Liver (tissue), 9 donors: ENCODE measurements around the gene DDN. TPM values are rescaled to one million over a fixed set of nuclear protein-coding genes. Genes with fewer than 3 reads are reported as not detected.

Source experiments
- DNase-seq: peaks from one replicate; pipeline ENCODE4 v3.0.0-alpha.2; 2017; ENCODE audit warnings: low spot score
- H3K27ac ChIP-seq, 2 donors: one replicate each; pipeline ENCODE4 v1.7.0; 2013; ENCODE audit warnings: inconsistent platforms in 2 of 2, low read length in 2 of 2, control low read depth in 1 of 2, low read depth in 1 of 2, mild to moderate bottlenecking in 1 of 2
- H3K27me3 ChIP-seq, 4 donors: one replicate each; pipeline versions ENCODE4 v1.6.1 to v1.7.0; 2013; ENCODE audit warnings: low read length in 3 of 4, inconsistent platforms in 1 of 4, mild to moderate bottlenecking in 1 of 4, moderate library complexity in 1 of 4; ENCODE audit not compliant: control insufficient read depth in 4 of 4, insufficient read depth in 4 of 4
- H3K36me3 ChIP-seq, 4 donors: one replicate each; pipeline versions ENCODE4 v1.6.1 to v1.7.0; 2013; ENCODE audit warnings: low read length in 3 of 4, mild to moderate bottlenecking in 3 of 4, low read depth in 1 of 4, moderate library complexity in 1 of 4; ENCODE audit not compliant: control insufficient read depth in 4 of 4, insufficient read depth in 3 of 4
- H3K4me1 ChIP-seq, 4 donors: one replicate each; pipeline versions ENCODE4 v1.6.1 to v1.7.0; 2013; ENCODE audit warnings: low read length in 3 of 4, mild to moderate bottlenecking in 3 of 4, moderate library complexity in 1 of 4; ENCODE audit not compliant: control insufficient read depth in 4 of 4, insufficient read depth in 4 of 4
- H3K4me3 ChIP-seq, 3 donors: one replicate each; pipeline versions ENCODE4 v1.6.1 to v1.7.0; 2013; ENCODE audit warnings: low read length in 3 of 3, control low read depth in 1 of 3, low read depth in 1 of 3, mild to moderate bottlenecking in 1 of 3
- H3K9ac ChIP-seq, 2 donors: one replicate each; pipeline ENCODE4 v1.7.0; 2013; ENCODE audit warnings: low read length in 2 of 2, mild to moderate bottlenecking in 2 of 2, moderate library complexity in 2 of 2, control low read depth in 1 of 2, low read depth in 1 of 2
- H3K9me3 ChIP-seq, 4 donors: one replicate each; pipeline versions ENCODE4 v1.6.1 to v1.7.0; 2013; ENCODE audit warnings: low read length in 3 of 4; ENCODE audit not compliant: control insufficient read depth in 4 of 4
- GABPA ChIP-seq, 2 donors: IDR thresholded peaks in 1 of 2; conservative IDR thresholded peaks in 1 of 2; 2 replicates each; pipeline ENCODE4 v1.6.1; 2016; ENCODE audit warnings: antibody characterized with exemption in 2 of 2, mild to moderate bottlenecking in 1 of 2, moderate library complexity in 1 of 2
- JUND ChIP-seq, 2 donors: IDR thresholded peaks; 2 replicates each; pipeline ENCODE4 v1.6.1; 2016; ENCODE audit warnings: antibody characterized with exemption in 2 of 2
- NR2F2 ChIP-seq: IDR thresholded peaks from 2 replicates; pipeline ENCODE4 v1.6.1; 2016; ENCODE audit warnings: antibody characterized with exemption
- RAD21 ChIP-seq, 2 donors: IDR thresholded peaks; 2 replicates each; pipeline ENCODE4 v1.6.1; 2016; ENCODE audit warnings: antibody characterized with exemption in 2 of 2, mild to moderate bottlenecking in 2 of 2
- SP1 ChIP-seq: IDR thresholded peaks from 2 replicates; pipeline ENCODE4 v1.6.1; 2018; ENCODE audit warnings: antibody characterized with exemption, mild to moderate bottlenecking
- WGBS: extraction: QIAGEN DNeasy Blood & Tissue Kit; methylation state at CpG from one replicate; pipeline ENCODE4 v1.1.7; 2013; 5-methylcytosine and 5-hydroxymethylcytosine counted together
- polyA plus RNA-seq, 2 donors: library from polyadenylated mRNA; stranded (reverse) in 1 of 2; unstranded in 1 of 2; fragments of 200-250 nt in 1 of 2; fragments of >200 nt in 1 of 2; fragmentation: Nextera tagmentation in 1 of 2; extraction: Ambion mirVana in 1 of 2; gene quantifications; one replicate each; pipeline versions ENCODE4 v1.2.1 to v1.2.3, GENCODE V29; 2013 to 2015
- total RNA-seq, 2 donors: library from RNA; depleted of rRNA; stranded (reverse); fragments of >200 nt; gene quantifications; one replicate each; pipeline ENCODE4 v1.2.3, GENCODE V29; 2014
- TF ChIP-seq, protein P1 (sequence below): IDR thresholded peaks from 2 replicates; pipeline ENCODE4 v1.6.1; 2016; ENCODE audit warnings: antibody characterized with exemption
- TF ChIP-seq, protein P2 (sequence below): fragments of 150-350 bp; IDR thresholded peaks from 2 replicates; pipeline ENCODE4 v1.5.1; 2017; ENCODE audit warnings: improper control_type of control experiment, low read depth, low read length; ENCODE audit not compliant: missing input control
- donor health status: healthy.
- donor health status: healthy.
- donor health status: healthy.
- donor health status: healthy.
- donor health status: healthy.

Gene DDN
- total and polyA plus RNA-seq, 4 donors = 0.09 TPM; not detected in 3

DNA sequence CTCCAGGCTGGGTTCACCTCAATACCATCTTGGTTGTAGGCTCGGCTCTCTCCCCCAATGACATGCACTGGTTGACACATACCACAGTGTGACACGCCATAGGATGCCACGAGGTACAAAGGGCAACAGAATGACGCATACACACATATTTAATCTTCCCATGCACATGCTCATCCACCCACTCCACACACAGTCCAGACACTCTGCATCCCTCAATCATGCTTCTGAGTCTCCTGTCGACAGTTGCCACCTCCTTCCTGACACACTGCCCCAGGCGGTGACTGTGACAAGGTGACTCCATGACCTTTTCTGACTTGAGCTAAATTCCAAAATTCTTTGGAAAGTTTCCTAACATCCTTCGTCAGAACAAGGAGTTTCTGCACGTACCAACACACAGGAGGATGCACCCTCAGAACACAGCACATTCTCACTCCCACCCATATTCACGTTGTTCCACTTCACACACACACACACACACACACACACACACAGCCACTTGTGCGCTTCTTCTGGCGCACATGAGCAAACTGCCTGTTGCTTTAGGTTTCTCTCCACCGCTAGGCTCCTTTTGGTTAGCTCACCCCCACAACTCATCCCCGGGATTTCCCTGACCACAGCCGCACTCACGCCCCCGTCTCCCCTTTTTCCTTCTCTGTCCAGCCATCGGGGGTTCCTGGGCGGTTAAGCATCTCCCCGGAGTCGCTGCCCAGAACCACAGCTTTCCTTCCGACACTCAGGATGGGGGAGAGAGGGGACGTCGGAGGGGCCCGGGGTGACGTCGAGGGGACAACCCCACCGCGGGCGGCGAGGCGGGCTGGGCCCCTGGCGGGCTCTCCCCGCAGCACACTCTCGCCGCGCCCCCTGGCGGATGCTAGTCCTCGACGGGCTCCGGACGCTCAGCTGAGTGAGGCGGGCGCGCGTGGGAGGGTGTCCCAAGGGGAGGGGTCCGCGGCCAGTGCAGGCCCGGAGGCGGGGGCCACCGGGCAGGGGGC lies 21.6 kb downstream of the DDN start:
- H3K27ac ChIP-seq = no peak overlapping the region
- H3K9ac ChIP-seq = no peak overlapping the region
- DNase-seq = peak; percentile 65
- peaks cover 27 to 34% (median 30%) of the 10 kb centered on the region in 4 donors for H3K4me1 ChIP-seq
- H3K9me3 ChIP-seq = no peaks in the 10 kb centered on the region
- peaks cover 3 to 20% (median 13%) of the 10 kb centered on the region in 4 donors for H3K27me3 ChIP-seq
- H3K36me3 ChIP-seq = no peaks in the 10 kb centered on the region
- WGBS = 11% methylated on average over 50 of the region's 50 CpGs
- peak overlapping the region in 1 of 3 donors; percentile 10 for H3K4me3 ChIP-seq
- no peak for TF ChIP-seq JUND (IDR thresholded peaks at IDR 0.05)
- TF ChIP-seq GABPA (IDR thresholded peaks at IDR 0.05 in 1 of 2, conservative IDR thresholded peaks at IDR 0.05 in 1 of 2) = no peak
- TF ChIP-seq, protein P1, sequence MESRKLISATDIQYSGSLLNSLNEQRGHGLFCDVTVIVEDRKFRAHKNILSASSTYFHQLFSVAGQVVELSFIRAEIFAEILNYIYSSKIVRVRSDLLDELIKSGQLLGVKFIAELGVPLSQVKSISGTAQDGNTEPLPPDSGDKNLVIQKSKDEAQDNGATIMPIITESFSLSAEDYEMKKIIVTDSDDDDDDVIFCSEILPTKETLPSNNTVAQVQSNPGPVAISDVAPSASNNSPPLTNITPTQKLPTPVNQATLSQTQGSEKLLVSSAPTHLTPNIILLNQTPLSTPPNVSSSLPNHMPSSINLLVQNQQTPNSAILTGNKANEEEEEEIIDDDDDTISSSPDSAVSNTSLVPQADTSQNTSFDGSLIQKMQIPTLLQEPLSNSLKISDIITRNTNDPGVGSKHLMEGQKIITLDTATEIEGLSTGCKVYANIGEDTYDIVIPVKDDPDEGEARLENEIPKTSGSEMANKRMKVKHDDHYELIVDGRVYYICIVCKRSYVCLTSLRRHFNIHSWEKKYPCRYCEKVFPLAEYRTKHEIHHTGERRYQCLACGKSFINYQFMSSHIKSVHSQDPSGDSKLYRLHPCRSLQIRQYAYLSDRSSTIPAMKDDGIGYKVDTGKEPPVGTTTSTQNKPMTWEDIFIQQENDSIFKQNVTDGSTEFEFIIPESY = no peak
- peak in 1 of 2 donors; percentile 21 for TF ChIP-seq RAD21 (IDR thresholded peaks at IDR 0.05)
- TF ChIP-seq, protein P2, sequence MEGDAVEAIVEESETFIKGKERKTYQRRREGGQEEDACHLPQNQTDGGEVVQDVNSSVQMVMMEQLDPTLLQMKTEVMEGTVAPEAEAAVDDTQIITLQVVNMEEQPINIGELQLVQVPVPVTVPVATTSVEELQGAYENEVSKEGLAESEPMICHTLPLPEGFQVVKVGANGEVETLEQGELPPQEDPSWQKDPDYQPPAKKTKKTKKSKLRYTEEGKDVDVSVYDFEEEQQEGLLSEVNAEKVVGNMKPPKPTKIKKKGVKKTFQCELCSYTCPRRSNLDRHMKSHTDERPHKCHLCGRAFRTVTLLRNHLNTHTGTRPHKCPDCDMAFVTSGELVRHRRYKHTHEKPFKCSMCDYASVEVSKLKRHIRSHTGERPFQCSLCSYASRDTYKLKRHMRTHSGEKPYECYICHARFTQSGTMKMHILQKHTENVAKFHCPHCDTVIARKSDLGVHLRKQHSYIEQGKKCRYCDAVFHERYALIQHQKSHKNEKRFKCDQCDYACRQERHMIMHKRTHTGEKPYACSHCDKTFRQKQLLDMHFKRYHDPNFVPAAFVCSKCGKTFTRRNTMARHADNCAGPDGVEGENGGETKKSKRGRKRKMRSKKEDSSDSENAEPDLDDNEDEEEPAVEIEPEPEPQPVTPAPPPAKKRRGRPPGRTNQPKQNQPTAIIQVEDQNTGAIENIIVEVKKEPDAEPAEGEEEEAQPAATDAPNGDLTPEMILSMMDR = peak; percentile 61

DNA sequence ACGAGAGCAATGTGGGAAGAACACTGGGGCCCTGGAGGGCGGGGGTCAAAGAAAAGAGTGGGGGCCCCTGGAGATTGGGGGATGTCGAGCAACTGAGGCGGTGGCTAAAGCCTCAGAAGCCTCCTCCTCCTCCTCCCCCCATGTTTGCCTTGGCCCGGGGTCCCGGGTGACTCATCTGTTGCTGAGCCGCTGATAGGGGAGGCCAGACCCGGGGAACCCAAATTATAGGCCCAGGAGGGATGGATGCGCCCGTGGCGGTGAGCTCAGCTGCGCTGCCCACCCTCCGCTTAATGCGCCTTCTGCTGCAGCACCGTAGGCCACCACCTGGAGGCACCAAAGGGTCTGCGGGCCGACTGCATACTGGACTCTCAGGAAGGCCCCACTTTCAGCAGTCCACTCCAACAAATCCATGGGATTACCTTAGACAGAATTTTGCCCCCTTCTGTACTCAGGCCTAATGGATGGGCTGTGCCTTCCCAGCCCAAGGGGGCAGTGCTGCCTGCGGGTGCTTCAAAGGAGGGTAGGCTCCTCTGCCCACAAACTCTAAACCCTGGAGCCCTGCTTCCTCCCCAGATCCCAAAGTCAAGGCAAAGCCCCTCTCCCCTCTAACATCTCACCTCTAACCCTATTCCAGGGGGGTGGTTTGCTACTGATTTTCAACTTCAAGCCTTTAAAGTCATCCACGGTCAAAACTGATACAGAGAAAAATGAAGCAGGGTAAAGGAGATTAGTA lies 25.1 kb downstream of the DDN start:
- Histone ChIP-seq H3K4me3 (no peak overlapping the region), H3K9ac (no peak overlapping the region), H3K27me3 (peaks cover 0 to 24% (median 16%) of the 10 kb centered on the region in 4 donors), H3K4me1 (peaks cover 7 to 26% (median 15%) of the 10 kb centered on the region in 4 donors), H3K27ac (no peak overlapping the region), H3K9me3 (no peaks in the 10 kb centered on the region), H3K36me3 (no peaks in the 10 kb centered on the region)
- TF ChIP-seq, protein P2 = peak; percentile 49
- TF ChIP-seq NR2F2 (no peak), SP1 (no peak), RAD21 (IDR thresholded peaks at IDR 0.05) (peak; percentile 21 to 68)
- DNase-seq = peak; percentile 63
- 19% methylated on average over 19 of the region's 19 CpGs for WGBS
